Nephron (organoid): Measurements from ENCODE around the gene KRTAP5-7.

Experiments used
- H3K27ac Mint-ChIP-seq, 3 experiments: 2 replicates each; pipeline ENCODE4 v1.8.0; 2020; ENCODE audit warnings: mixed read lengths in 3 of 3, mild to moderate bottlenecking in 2 of 3, moderate library complexity in 1 of 3
- H3K27me3 Mint-ChIP-seq: 2 replicates; pipeline ENCODE4 v1.8.0; 2021; ENCODE audit warnings: low read depth, mild to moderate bottlenecking, moderate library complexity, mixed read lengths
- H3K36me3 Mint-ChIP-seq: 2 replicates; pipeline ENCODE4 v1.8.0; 2020; ENCODE audit warnings: low read depth, mixed read lengths
- H3K4me1 Mint-ChIP-seq: 2 replicates; pipeline ENCODE4 v1.8.0; 2020; ENCODE audit warnings: mixed read lengths
- H3K4me3 Mint-ChIP-seq, 3 experiments: 2 replicates each; pipeline ENCODE4 v1.8.0; 2020; ENCODE audit warnings: mild to moderate bottlenecking in 3 of 3, mixed read lengths in 3 of 3, moderate library complexity in 2 of 3
- H3K9me3 Mint-ChIP-seq: 2 replicates; pipeline ENCODE4 v1.8.0; 2020; ENCODE audit warnings: mixed read lengths
- TF ChIP-seq, protein P1 (sequence below), 3 experiments: fragments of 200-600 bp; sonication (generic); IDR thresholded peaks; one replicate each; pipeline ENCODE4 v1.5.0; 2021; ENCODE audit warnings: antibody characterized with exemption in 3 of 3; ENCODE audit not compliant: unreplicated experiment in 3 of 3

The KRTAP5-7 gene

DNA sequence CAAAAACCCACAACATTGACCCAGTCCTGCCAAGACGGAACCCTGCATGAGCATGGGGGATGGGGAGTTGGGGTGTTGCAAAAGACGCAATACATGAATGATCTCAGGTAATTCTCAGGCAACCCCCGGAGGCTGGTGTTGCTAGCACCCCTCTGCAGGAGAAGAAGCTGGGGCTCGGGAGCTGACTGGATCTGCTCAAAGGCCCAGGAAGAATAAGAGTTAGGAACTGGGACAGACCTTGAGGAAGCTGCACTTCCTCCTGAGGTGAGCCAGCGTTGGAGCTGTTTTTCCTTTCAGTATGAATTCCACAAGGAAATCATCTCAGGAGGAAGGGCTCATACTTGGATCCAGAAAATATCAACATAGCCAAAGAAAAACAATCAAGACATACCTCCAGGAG lies 21.1 kb downstream of the KRTAP5-7 start, which contains the start of gene KRTAP5-9:
Gene KRTAP5-9 (plus strand): TSS at position 301 of the 400 bp plus-strand sequence. CDS start 238 bp downstream, outside the sequence.
- H3K36me3 Mint-ChIP-seq, result no peaks in the 10 kb centered on the region
- H3K27me3 Mint-ChIP-seq, result peaks cover 9% of the 10 kb centered on the region
- H3K4me3 Mint-ChIP-seq, result no peak within 1 kb of the TSS
- H3K27ac Mint-ChIP-seq, result no peak within 1 kb of the TSS
- TF ChIP-seq, protein P1, sequence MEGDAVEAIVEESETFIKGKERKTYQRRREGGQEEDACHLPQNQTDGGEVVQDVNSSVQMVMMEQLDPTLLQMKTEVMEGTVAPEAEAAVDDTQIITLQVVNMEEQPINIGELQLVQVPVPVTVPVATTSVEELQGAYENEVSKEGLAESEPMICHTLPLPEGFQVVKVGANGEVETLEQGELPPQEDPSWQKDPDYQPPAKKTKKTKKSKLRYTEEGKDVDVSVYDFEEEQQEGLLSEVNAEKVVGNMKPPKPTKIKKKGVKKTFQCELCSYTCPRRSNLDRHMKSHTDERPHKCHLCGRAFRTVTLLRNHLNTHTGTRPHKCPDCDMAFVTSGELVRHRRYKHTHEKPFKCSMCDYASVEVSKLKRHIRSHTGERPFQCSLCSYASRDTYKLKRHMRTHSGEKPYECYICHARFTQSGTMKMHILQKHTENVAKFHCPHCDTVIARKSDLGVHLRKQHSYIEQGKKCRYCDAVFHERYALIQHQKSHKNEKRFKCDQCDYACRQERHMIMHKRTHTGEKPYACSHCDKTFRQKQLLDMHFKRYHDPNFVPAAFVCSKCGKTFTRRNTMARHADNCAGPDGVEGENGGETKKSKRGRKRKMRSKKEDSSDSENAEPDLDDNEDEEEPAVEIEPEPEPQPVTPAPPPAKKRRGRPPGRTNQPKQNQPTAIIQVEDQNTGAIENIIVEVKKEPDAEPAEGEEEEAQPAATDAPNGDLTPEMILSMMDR (IDR thresholded peaks at IDR 0.05; ENCODE audit: unreplicated experiment in 3 of 3), result no peak
- H3K4me1 Mint-ChIP-seq, result peaks cover 15% of the 10 kb centered on the region
- H3K9me3 Mint-ChIP-seq, result peaks cover 10% of the 10 kb centered on the region

DNA sequence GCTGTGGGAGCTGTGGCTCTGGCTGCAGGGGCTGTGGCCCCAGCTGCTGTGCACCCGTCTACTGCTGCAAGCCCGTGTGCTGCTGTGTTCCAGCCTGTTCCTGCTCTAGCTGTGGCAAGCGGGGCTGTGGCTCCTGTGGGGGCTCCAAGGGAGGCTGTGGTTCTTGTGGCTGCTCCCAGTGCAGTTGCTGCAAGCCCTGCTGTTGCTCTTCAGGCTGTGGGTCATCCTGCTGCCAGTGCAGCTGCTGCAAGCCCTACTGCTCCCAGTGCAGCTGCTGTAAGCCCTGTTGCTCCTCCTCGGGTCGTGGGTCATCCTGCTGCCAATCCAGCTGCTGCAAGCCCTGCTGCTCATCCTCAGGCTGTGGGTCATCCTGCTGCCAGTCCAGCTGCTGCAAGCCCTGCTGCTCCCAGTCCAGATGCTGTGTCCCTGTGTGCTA lies 21.7 kb downstream of the KRTAP5-7 start:
- H3K9me3 Mint-ChIP-seq, result peaks cover 10% of the 10 kb centered on the region
- no peaks in the 10 kb centered on the region for H3K36me3 Mint-ChIP-seq
- H3K27me3 Mint-ChIP-seq, result peaks cover 9% of the 10 kb centered on the region
- TF ChIP-seq, protein P1 (IDR thresholded peaks at IDR 0.05; ENCODE audit: unreplicated experiment in 3 of 3), result no peak
- no peak overlapping the region for H3K4me3 Mint-ChIP-seq
- H3K27ac Mint-ChIP-seq, result no peak overlapping the region
- H3K4me1 Mint-ChIP-seq, result peaks cover 9% of the 10 kb centered on the region

DNA sequence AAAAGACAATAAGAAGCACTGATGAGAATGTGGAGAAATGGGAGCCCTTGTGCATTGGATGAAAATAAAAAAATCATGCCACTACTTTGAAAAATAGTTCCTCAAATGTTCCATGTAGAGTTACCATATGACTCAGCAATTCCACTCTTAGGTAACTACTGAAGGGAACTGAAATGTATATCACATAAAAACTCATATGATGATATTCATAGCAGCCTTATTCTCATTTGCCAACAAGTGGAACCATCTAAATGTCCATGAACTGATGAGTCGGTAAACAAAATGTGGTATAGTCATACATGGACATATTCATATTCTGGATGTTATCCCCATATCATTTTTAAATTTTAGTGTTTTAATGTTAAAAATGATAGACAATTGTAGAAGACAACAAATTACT lies 24.6 kb downstream of the KRTAP5-7 start:
- no peak overlapping the region for H3K4me3 Mint-ChIP-seq
- peaks cover 5% of the 10 kb centered on the region for H3K27me3 Mint-ChIP-seq
- TF ChIP-seq, protein P1 (IDR thresholded peaks at IDR 0.05; ENCODE audit: unreplicated experiment in 3 of 3), result no peak
- peaks cover 6% of the 10 kb centered on the region for H3K9me3 Mint-ChIP-seq
- no peaks in the 10 kb centered on the region for H3K4me1 Mint-ChIP-seq
- H3K36me3 Mint-ChIP-seq, result no peaks in the 10 kb centered on the region
- no peak overlapping the region for H3K27ac Mint-ChIP-seq

DNA sequence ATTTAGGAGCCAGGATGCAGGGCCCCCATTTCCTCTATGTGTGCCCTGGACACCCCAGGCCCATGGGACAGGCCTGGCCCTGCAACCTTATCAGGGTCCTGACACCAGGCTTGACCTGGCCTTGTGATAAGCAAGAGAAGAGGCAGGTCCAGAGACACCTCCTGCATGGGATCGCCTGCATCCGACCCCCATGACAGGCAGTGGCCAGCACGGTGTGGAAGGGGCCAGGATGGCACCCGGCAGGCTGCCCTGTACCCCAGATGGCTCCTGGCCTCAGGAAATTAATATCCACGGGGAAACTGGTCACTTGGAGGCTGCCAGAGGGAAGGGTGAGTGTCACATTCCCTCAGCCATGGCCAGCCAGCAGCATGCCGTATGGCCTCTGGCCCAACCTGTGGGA lies 27.9 kb downstream of the KRTAP5-7 start:
- Mint-ChIP-seq H3K9me3 (peaks cover 9% of the 10 kb centered on the region), H3K27ac (no peak overlapping the region), H3K27me3 (peaks cover 8% of the 10 kb centered on the region), H3K36me3 (no peaks in the 10 kb centered on the region), H3K4me3 (no peak overlapping the region), H3K4me1 (no peaks in the 10 kb centered on the region)
- TF ChIP-seq, protein P1 (IDR thresholded peaks at IDR 0.05; ENCODE audit: unreplicated experiment in 3 of 3), result no peak

DNA sequence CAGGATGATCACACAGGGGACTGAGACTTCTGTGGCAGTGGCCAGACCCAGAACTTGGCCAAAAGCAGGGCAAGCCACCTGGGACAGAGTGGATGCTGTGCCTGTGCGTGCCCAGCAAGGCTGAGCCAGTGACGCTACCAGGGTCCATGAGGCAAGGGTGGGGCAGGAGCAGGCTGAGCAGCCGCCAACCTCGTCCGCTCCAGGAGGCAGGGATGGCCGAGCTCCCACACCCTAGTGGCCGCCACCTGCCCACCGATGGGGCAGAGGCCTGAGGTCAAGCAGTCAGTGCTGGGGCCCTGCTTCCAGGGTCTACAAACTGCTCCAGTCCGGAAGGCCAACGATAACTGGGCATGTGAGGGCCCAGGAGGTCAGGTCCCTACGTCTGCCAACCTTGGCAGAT lies 28.4 kb downstream of the KRTAP5-7 start:
- H3K27me3 Mint-ChIP-seq, result peaks cover 4% of the 10 kb centered on the region
- H3K27ac Mint-ChIP-seq, result no peak overlapping the region
- H3K9me3 Mint-ChIP-seq, result peaks cover 9% of the 10 kb centered on the region
- H3K4me1 Mint-ChIP-seq, result no peaks in the 10 kb centered on the region
- no peaks in the 10 kb centered on the region for H3K36me3 Mint-ChIP-seq
- TF ChIP-seq, protein P1 (IDR thresholded peaks at IDR 0.05; ENCODE audit: unreplicated experiment in 3 of 3), result no peak
- H3K4me3 Mint-ChIP-seq, result no peak overlapping the region

DNA sequence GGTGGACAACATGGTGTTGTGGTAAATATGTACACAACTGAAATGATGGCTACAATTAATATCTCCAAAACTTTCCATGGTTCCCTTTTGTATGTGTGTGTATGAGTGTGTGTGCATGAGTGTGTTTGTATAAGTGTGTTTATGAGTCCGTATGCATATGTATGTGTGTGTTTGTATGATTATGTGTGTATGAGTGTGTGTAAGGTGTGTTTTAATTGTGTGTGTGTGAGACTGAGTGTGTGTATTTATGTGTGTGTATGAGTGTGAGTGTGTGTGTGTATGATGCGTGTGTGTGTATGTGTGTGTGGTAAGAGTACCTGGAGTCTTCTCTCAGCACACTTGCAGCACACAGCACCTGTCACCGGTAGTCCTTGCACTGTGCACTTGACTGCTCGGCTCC lies 29.0 kb downstream of the KRTAP5-7 start:
- Mint-ChIP-seq H3K36me3 (no peaks in the 10 kb centered on the region), H3K9me3 (peaks cover 12% of the 10 kb centered on the region), H3K4me1 (no peaks in the 10 kb centered on the region), H3K4me3 (no peak overlapping the region), H3K27me3 (peaks cover 5% of the 10 kb centered on the region), H3K27ac (no peak overlapping the region)
- TF ChIP-seq, protein P1 (IDR thresholded peaks at IDR 0.05; ENCODE audit: unreplicated experiment in 3 of 3), result no peak
